HCT116 (cell line): ENCODE measurements around the gene TTC9B. TPM values are rescaled to one million over a fixed set of nuclear protein-coding genes. Genes with fewer than 3 reads are reported as not detected.

Experiments
- ATAC-seq: fragments of 200-7000 bp; cut with Tn5 transposase; 2 replicates; pipeline ENCODE4 v1.9.1; 2020; ENCODE audit warnings: mild to moderate bottlenecking, moderate library complexity
- BruUV-seq: library from RNA; stranded (reverse); fragments of 400-500 nt; replicated peaks from 2 replicates; lab custom pipeline; 2021; lab: Mats Ljungman, UMichigan
- CTCF ChIA-PET: fragments of 300-600 bp; sonication (Branson Sonifier 250); formaldehyde crosslinking; loops from one replicate; lab custom pipeline; 2021; ENCODE audit warnings: antibody characterized with exemption; lab: Charles Lee
- POLR2A ChIA-PET: fragments of 300-600, 350-600 bp; sonication (Branson Sonifier 250); formaldehyde crosslinking; loops from one replicate; lab custom pipeline; 2021; ENCODE audit warnings: antibody characterized with exemption; lab: Charles Lee
- RAD21 ChIA-PET, 2 experiments: fragments of 300-600 bp; sonication (Branson Sonifier 250); formaldehyde crosslinking; loops; one replicate each; lab custom pipeline; 2023; ENCODE audit warnings: low total read pairs in 2 of 2; ENCODE audit not compliant: uncharacterized antibody in 2 of 2, unreplicated experiment in 2 of 2, low non-redundant PET in 1 of 2; lab: Charles Lee
- DNase-seq: peaks from one replicate; pipeline ENCODE4 v3.0.0-alpha.2; 2010; ENCODE audit warnings: low read depth, low spot score
- H2AFZ ChIP-seq: fragments of 200-600 bp; shearing (Covaris generic), sonication (generic); 2 replicates; pipeline ENCODE4 v1.6.1; 2017; ENCODE audit warnings: low read depth, mixed run types, mixed read lengths, antibody characterized with exemption, low read length; ENCODE audit not compliant: poor library complexity, severe bottlenecking
- H3K27ac ChIP-seq: 2 replicates; pipeline ENCODE4 v1.5.1; 2012; ENCODE audit warnings: low read depth, low read length
- H3K27me3 ChIP-seq: fragments of 200-600 bp; sonication (generic); 2 replicates; pipeline ENCODE4 v1.6.1; 2016; ENCODE audit warnings: mixed run types, low read length, mixed read lengths; ENCODE audit not compliant: insufficient read depth
- H3K36me3 ChIP-seq, 2 experiments: fragments of 200-500 bp in 1 of 2; fragments of 200-600 bp in 1 of 2; sonication (Bioruptor generic) in 1 of 2; sonication (generic) in 1 of 2; 2 replicates each; pipeline versions ENCODE4 v1.5.1 to v1.6.1; 2014 to 2016; ENCODE audit warnings: low read length in 2 of 2, inconsistent platforms in 1 of 2, mixed read lengths in 1 of 2, mixed run types in 1 of 2; ENCODE audit not compliant: insufficient read depth in 2 of 2, control insufficient read depth in 1 of 2
- H3K4me1 ChIP-seq, 2 experiments: fragments of 200-600 bp in 1 of 2; sonication (generic) in 1 of 2; 2 replicates each; pipeline versions ENCODE4 v1.5.1 to v1.6.1; 2012 to 2017; ENCODE audit warnings: low read length in 2 of 2, inconsistent platforms in 1 of 2, mild to moderate bottlenecking in 1 of 2, mixed read lengths in 1 of 2, mixed run types in 1 of 2, moderate library complexity in 1 of 2; ENCODE audit not compliant: insufficient read depth in 2 of 2, control insufficient read depth in 1 of 2
- H3K4me2 ChIP-seq: fragments of 200-600 bp; sonication (generic); 2 replicates; pipeline ENCODE4 v1.6.1; 2017; ENCODE audit warnings: mixed run types, low read length, mixed read lengths
- H3K4me3 ChIP-seq, 2 experiments: fragments of 200-600 bp in 1 of 2; sonication (generic) in 1 of 2; replicated peaks in 1 of 2; 2 replicates each; pipeline ENCODE4 v1.5.1; 2011 to 2016; ENCODE audit warnings: low read length in 2 of 2, control low read depth in 1 of 2, low read depth in 1 of 2, mild to moderate bottlenecking in 1 of 2, mixed read lengths in 1 of 2, mixed run types in 1 of 2
- H3K79me2 ChIP-seq: fragments of 200-600 bp; sonication (generic); 2 replicates; pipeline ENCODE4 v1.6.1; 2017; ENCODE audit warnings: mild to moderate bottlenecking, mixed run types, low read length, moderate library complexity, mixed read lengths; ENCODE audit not compliant: insufficient read depth
- H3K9ac ChIP-seq: fragments of 200-600 bp; sonication (generic); 2 replicates; pipeline ENCODE4 v1.6.1; 2016; ENCODE audit warnings: low read length, mixed read lengths
- H3K9me2 ChIP-seq: fragments of 200-600 bp; sonication (generic), shearing (Covaris generic); 2 replicates; pipeline ENCODE4 v1.6.1; 2017; ENCODE audit warnings: mixed run types, mild to moderate bottlenecking, moderate library complexity; ENCODE audit not compliant: insufficient read depth
- H3K9me3 ChIP-seq, 2 experiments: fragments of 200-500 bp in 1 of 2; fragments of 200-600 bp in 1 of 2; sonication (Bioruptor generic) in 1 of 2; sonication (generic) in 1 of 2; 2 replicates each; pipeline ENCODE4 v1.6.1; 2014 to 2017; ENCODE audit warnings: low read length in 2 of 2, mixed read lengths in 2 of 2, inconsistent platforms in 1 of 2, low read depth in 1 of 2, mild to moderate bottlenecking in 1 of 2, mixed run types in 1 of 2, moderate library complexity in 1 of 2; ENCODE audit not compliant: control insufficient read depth in 1 of 2, insufficient read depth in 1 of 2
- H4K20me1 ChIP-seq: fragments of 200-600 bp; sonication (generic), shearing (Covaris generic); 2 replicates; pipeline ENCODE4 v1.6.1; 2017; ENCODE audit warnings: mixed run types, mild to moderate bottlenecking, moderate library complexity; ENCODE audit not compliant: insufficient read depth
- ATF3 ChIP-seq: IDR thresholded peaks from 2 replicates; pipeline ENCODE4 v1.6.1; 2012
- CBX3 ChIP-seq: IDR thresholded peaks from 2 replicates; pipeline ENCODE4 v1.6.1; 2012; ENCODE audit warnings: low read depth
- CEBPB ChIP-seq: IDR thresholded peaks from 2 replicates; pipeline ENCODE4 v1.6.1; 2012; ENCODE audit warnings: low read depth
- CTCF ChIP-seq, 3 experiments: fragments of 200-600 bp in 1 of 3; sonication (generic) in 1 of 3; IDR thresholded peaks in 2 of 3; conservative IDR thresholded peaks in 1 of 3; 2 replicates each; pipeline ENCODE4 v1.5.1; 2012 to 2017; ENCODE audit warnings: low read depth in 2 of 3, low read length in 2 of 3, antibody characterized with exemption in 1 of 3, borderline replicate concordance in 1 of 3, control low read depth in 1 of 3, mild to moderate bottlenecking in 1 of 3, mixed read lengths in 1 of 3, mixed run types in 1 of 3, moderate library complexity in 1 of 3; ENCODE audit not compliant: insufficient read depth in 1 of 3
- EGR1 ChIP-seq: IDR thresholded peaks from 2 replicates; pipeline ENCODE4 v1.6.1; 2012; ENCODE audit warnings: low read depth
- EZH2 ChIP-seq: fragments of 200-600 bp; sonication (generic); IDR thresholded peaks from 2 replicates; pipeline ENCODE4 v1.6.1; 2017; ENCODE audit warnings: antibody characterized with exemption, mixed run types
- EZH2phosphoT487 ChIP-seq: fragments of 200-600 bp; IDR thresholded peaks from 2 replicates; pipeline ENCODE4 v1.6.1; 2018; ENCODE audit warnings: antibody characterized with exemption, borderline replicate concordance
- FOSL1 ChIP-seq: IDR thresholded peaks from 2 replicates; pipeline ENCODE4 v1.6.1; 2012; ENCODE audit warnings: low read depth
- JUND ChIP-seq: IDR thresholded peaks from 2 replicates; pipeline ENCODE4 v1.6.1; 2012
- MAX ChIP-seq: IDR thresholded peaks from 2 replicates; pipeline ENCODE4 v1.6.1; 2012
- POLR2A ChIP-seq: IDR thresholded peaks from 2 replicates; pipeline ENCODE4 v1.7.0; 2011; ENCODE audit warnings: borderline replicate concordance; ENCODE audit not compliant: insufficient read depth, insufficient read length; ENCODE audit errors: extremely low read depth
- POLR2AphosphoS5 ChIP-seq: IDR thresholded peaks from 2 replicates; pipeline ENCODE4 v1.6.1; 2011; ENCODE audit warnings: mild to moderate bottlenecking, low read depth, low read length, moderate library complexity
- SP1 ChIP-seq: IDR thresholded peaks from 2 replicates; pipeline ENCODE4 v1.6.1; 2012; ENCODE audit warnings: low read depth
- SRF ChIP-seq: IDR thresholded peaks from 2 replicates; pipeline ENCODE4 v1.6.1; 2012; ENCODE audit warnings: low read depth
- TCF7L2 ChIP-seq: IDR thresholded peaks from 2 replicates; pipeline ENCODE4 v1.7.0; 2011; ENCODE audit warnings: borderline replicate concordance, inconsistent platforms; ENCODE audit not compliant: insufficient read depth, insufficient read length; ENCODE audit errors: extremely low read depth
- YY1 ChIP-seq: IDR thresholded peaks from 2 replicates; pipeline ENCODE4 v1.6.1; 2011; ENCODE audit warnings: low read length, low read depth, moderate library complexity, mild to moderate bottlenecking; ENCODE audit not compliant: insufficient replicate concordance; ENCODE audit errors: extremely low read depth
- ZBTB33 ChIP-seq: IDR thresholded peaks from 2 replicates; pipeline ENCODE4 v1.6.1; 2011; ENCODE audit warnings: mild to moderate bottlenecking, low read length, moderate library complexity; ENCODE audit not compliant: insufficient replicate concordance; ENCODE audit errors: extremely low read depth
- intact Hi-C: fragments of 100-400 bp; cut with micrococcal nuclease; formaldehyde crosslinking; loops from 2 replicates; pipeline ENCODE4 v1.10.0; 2022
- total RNA-seq: library from RNA; stranded (reverse); gene quantifications from one replicate; pipeline ENCODE4 v1.2.1, GENCODE V29; 2021; ENCODE audit not compliant: unreplicated experiment
- TF ChIP-seq, protein P1 (sequence below): IDR thresholded peaks from 2 replicates; pipeline ENCODE4 v1.6.1; 2012; ENCODE audit warnings: low read depth

TTC9B gene
- total RNA-seq, 1 experiment from 2014 or later: 1.7 TPM

DNA sequence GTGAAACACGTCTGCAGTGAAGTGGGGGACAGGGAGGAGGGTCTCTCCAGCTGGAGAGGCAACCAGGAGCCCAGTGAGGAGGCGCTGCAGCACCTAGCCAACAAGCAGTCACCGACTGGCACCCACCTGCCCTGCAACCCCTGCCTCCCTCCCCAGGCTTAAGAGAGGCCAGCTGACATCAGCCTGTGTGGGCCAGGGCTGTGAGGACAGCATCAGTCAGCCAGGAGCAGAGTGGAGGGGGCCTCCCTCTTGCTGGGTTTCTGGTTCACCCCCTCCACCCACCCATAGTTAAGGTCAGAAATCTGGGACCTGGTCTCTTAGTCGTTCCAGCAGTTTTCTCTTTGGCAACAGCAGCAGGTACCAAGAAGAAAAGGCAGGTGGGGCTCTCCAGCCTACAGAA is 33.8 kb upstream of the TTC9B start:
- CTCF ChIA-PET: no interaction called here
- TF ChIP-seq MAX (no peak), POLR2A (no peak), ATF3 (no peak), EZH2 (no peak), CTCF (IDR thresholded peaks at IDR 0.05 in 2 of 3, conservative IDR thresholded peaks at IDR 0.05 in 1 of 3; ENCODE audit: borderline replicate concordance in 1 of 3, insufficient read depth in 1 of 3, low read depth in 2 of 3, low read length in 2 of 3) (no peak), CEBPB (no peak), SRF (no peak), ZBTB33 (no peak), SP1 (no peak), JUND (no peak), EGR1 (no peak), YY1 (no peak), CBX3 (no peak), TCF7L2 (no peak), EZH2phosphoT487 (no peak), FOSL1 (no peak), POLR2AphosphoS5 (no peak)
- TF ChIP-seq, protein P1, sequence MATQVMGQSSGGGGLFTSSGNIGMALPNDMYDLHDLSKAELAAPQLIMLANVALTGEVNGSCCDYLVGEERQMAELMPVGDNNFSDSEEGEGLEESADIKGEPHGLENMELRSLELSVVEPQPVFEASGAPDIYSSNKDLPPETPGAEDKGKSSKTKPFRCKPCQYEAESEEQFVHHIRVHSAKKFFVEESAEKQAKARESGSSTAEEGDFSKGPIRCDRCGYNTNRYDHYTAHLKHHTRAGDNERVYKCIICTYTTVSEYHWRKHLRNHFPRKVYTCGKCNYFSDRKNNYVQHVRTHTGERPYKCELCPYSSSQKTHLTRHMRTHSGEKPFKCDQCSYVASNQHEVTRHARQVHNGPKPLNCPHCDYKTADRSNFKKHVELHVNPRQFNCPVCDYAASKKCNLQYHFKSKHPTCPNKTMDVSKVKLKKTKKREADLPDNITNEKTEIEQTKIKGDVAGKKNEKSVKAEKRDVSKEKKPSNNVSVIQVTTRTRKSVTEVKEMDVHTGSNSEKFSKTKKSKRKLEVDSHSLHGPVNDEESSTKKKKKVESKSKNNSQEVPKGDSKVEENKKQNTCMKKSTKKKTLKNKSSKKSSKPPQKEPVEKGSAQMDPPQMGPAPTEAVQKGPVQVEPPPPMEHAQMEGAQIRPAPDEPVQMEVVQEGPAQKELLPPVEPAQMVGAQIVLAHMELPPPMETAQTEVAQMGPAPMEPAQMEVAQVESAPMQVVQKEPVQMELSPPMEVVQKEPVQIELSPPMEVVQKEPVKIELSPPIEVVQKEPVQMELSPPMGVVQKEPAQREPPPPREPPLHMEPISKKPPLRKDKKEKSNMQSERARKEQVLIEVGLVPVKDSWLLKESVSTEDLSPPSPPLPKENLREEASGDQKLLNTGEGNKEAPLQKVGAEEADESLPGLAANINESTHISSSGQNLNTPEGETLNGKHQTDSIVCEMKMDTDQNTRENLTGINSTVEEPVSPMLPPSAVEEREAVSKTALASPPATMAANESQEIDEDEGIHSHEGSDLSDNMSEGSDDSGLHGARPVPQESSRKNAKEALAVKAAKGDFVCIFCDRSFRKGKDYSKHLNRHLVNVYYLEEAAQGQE: no peak
- no TSS peak for BruUV-seq
- Histone ChIP-seq H3K9me3 (no peaks in the 10 kb centered on the region), H3K27ac (no peak overlapping the region), H3K9ac (no peak overlapping the region), H3K4me1 (peaks cover 5 to 6% of the 10 kb centered on the region in 2 experiments; a peak in 2 of 4 replicates), H4K20me1 (no peaks in the 10 kb centered on the region), H3K4me2 (no peak overlapping the region), H3K27me3 (no peaks in the 10 kb centered on the region), H3K79me2 (peaks cover 2% of the 10 kb centered on the region; the same call in 1 of the 2 replicates), H3K4me3 (no peak overlapping the region), H2AFZ (no peak overlapping the region), H3K36me3 (peaks cover 14 to 24% of the 10 kb centered on the region in 2 experiments; a peak in 3 of 4 replicates), H3K9me2 (no peaks in the 10 kb centered on the region)
- RAD21 ChIA-PET: no interaction called here
- POLR2A ChIA-PET: no interaction called here
- DNase-seq (no peak), ATAC-seq (no peak)
- intact Hi-C loops: no loop called here
